ENCODE results near the gene ELK3. TPM values are rescaled to one million over a fixed set of nuclear protein-coding genes. Genes with fewer than 3 reads are reported as not detected.

ELK3 gene
- polyA plus RNA-seq, 3 donors: 12.1 to 14.9 (median 14.6) TPM

DNA sequence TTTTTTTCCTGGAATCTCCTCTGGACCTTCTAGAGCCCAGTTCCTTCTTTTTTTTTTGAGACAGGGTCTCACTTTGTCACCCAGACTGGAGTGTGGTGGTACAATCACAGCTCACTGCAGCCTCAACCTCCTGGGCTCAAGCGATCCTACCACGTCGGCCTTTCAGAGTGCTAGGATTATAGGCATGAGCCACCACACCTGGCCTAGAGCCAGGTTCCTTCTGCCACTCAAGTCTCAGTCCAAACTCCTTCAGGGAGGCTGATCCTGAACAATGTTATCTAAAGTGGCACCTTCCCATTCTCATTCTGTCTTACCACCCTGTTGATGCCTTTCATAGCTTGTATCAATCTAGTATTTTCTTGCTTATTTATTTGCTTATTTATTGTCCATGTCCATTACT lies 22.3 kb upstream of the ELK3 start:
- no peaks in the 10 kb centered on the region for H3K36me3 ChIP-seq (replicated peaks in 1 of 2; ENCODE audit: control insufficient read depth in 1 of 2, insufficient read depth in 2 of 2, low read length in 2 of 2)
- peaks cover 38% of the 10 kb centered on the region for H3K4me1 Mint-ChIP-seq
- intact Hi-C loops (cut with micrococcal nuclease): no loop called here
- H3K9me3 Mint-ChIP-seq: peaks cover 0 to 11% (median 4%) of the 10 kb centered on the region in 7 donors
- H3K4me3 ChIP-seq (replicated peaks in 1 of 3; ENCODE audit: low read depth in 2 of 3, low read length in 3 of 3): no peak overlapping the region
- no peak overlapping the region for H3K9ac ChIP-seq (ENCODE audit: insufficient read depth, low read length, poor library complexity, severe bottlenecking)
- H3K27ac ChIP-seq (ENCODE audit: low read depth in 1 of 2, low read length in 2 of 2): no peak overlapping the region
- peaks cover 0 to 3% of the 10 kb centered on the region in 2 donors for H3K36me3 Mint-ChIP-seq
- no peak for DNase-seq
- peaks cover 16 to 29% of the 10 kb centered on the region in 2 donors for H3K4me1 ChIP-seq (ENCODE audit: control insufficient read depth in 1 of 2, insufficient read depth in 2 of 2, low read length in 2 of 2)
- 96% methylated on average over 3 of the region's 3 CpGs for WGBS (ENCODE audit: insufficient coverage)
- no peaks in the 10 kb centered on the region for H3K27me3 ChIP-seq (ENCODE audit: control insufficient read depth in 2 of 2, insufficient read depth in 2 of 2, low read length in 2 of 2)
- H2AFZ ChIP-seq (ENCODE audit: insufficient read depth, low read depth, low read length, poor library complexity, severe bottlenecking): no peak overlapping the region
- no peaks in the 10 kb centered on the region for H3K79me2 ChIP-seq (ENCODE audit: insufficient read depth, low read length)
- H3K9me3 ChIP-seq (replicated peaks in 1 of 2; ENCODE audit: control insufficient read depth in 1 of 2, insufficient read depth in 1 of 2, low read length in 2 of 2): peaks cover 0 to 9% of the 10 kb centered on the region in 2 donors
- no peak overlapping the region for H3K27ac Mint-ChIP-seq
- no peak overlapping the region for H3K4me3 Mint-ChIP-seq
- peaks cover 2 to 6% (median 4%) of the 10 kb centered on the region in 3 donors for H3K27me3 Mint-ChIP-seq (ENCODE audit: low read depth in 3 of 3)
- TF ChIP-seq, protein P1, sequence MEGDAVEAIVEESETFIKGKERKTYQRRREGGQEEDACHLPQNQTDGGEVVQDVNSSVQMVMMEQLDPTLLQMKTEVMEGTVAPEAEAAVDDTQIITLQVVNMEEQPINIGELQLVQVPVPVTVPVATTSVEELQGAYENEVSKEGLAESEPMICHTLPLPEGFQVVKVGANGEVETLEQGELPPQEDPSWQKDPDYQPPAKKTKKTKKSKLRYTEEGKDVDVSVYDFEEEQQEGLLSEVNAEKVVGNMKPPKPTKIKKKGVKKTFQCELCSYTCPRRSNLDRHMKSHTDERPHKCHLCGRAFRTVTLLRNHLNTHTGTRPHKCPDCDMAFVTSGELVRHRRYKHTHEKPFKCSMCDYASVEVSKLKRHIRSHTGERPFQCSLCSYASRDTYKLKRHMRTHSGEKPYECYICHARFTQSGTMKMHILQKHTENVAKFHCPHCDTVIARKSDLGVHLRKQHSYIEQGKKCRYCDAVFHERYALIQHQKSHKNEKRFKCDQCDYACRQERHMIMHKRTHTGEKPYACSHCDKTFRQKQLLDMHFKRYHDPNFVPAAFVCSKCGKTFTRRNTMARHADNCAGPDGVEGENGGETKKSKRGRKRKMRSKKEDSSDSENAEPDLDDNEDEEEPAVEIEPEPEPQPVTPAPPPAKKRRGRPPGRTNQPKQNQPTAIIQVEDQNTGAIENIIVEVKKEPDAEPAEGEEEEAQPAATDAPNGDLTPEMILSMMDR (IDR thresholded peaks at IDR 0.05): no peak
- no peaks in the 10 kb centered on the region for H4K20me1 ChIP-seq (ENCODE audit: insufficient read depth, low read length)
- no peak overlapping the region for H3K4me2 ChIP-seq (replicated peaks; ENCODE audit: extremely low read depth, low read length, poor library complexity, severe bottlenecking)

DNA sequence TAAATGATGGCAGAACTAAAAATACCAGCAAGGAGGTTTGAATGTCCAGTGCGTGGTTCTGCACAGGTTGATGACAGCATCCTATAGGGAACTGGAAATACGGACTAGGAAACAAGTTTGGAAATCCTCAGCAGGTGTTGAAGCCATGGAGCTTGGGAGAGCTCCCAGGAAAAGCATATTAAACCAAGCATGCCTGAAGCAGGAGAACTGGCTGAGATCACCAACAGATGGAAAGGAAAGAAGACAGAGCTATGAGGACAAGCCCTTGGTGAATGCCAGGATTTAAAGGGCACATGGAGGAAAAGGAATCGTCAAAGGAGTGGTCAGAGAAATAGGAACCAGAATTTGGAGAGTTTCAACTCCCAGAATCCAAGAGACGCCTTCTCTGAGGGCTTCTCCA lies 21.2 kb upstream of the ELK3 start:
- Mint-ChIP-seq H3K9me3 (peaks cover 0 to 12% (median 6%) of the 10 kb centered on the region in 7 donors), H3K4me3 (no peak overlapping the region), H3K27me3 (ENCODE audit: low read depth in 3 of 3) (peaks cover 2 to 5% (median 4%) of the 10 kb centered on the region in 3 donors), H3K27ac (peak overlapping the region in 1 of 7 donors; percentile 19), H3K36me3 (peaks cover 0 to 3% of the 10 kb centered on the region in 2 donors), H3K4me1 (peaks cover 48% of the 10 kb centered on the region)
- H2AFZ ChIP-seq (ENCODE audit: insufficient read depth, low read depth, low read length, poor library complexity, severe bottlenecking): no peak overlapping the region
- peaks cover 0 to 9% of the 10 kb centered on the region in 2 donors for H3K9me3 ChIP-seq (replicated peaks in 1 of 2; ENCODE audit: control insufficient read depth in 1 of 2, insufficient read depth in 1 of 2, low read length in 2 of 2)
- DNase-seq: no peak
- H3K4me2 ChIP-seq (replicated peaks; ENCODE audit: extremely low read depth, low read length, poor library complexity, severe bottlenecking): no peak overlapping the region
- H3K4me1 ChIP-seq (ENCODE audit: control insufficient read depth in 1 of 2, insufficient read depth in 2 of 2, low read length in 2 of 2): peaks cover 26 to 40% of the 10 kb centered on the region in 2 donors
- no peaks in the 10 kb centered on the region for H4K20me1 ChIP-seq (ENCODE audit: insufficient read depth, low read length)
- H3K27ac ChIP-seq (ENCODE audit: low read depth in 1 of 2, low read length in 2 of 2): no peak overlapping the region
- no peaks in the 10 kb centered on the region for H3K79me2 ChIP-seq (ENCODE audit: insufficient read depth, low read length)
- no peaks in the 10 kb centered on the region for H3K27me3 ChIP-seq (ENCODE audit: control insufficient read depth in 2 of 2, insufficient read depth in 2 of 2, low read length in 2 of 2)
- no peak overlapping the region for H3K4me3 ChIP-seq (replicated peaks in 1 of 3; ENCODE audit: low read depth in 2 of 3, low read length in 3 of 3)
- TF ChIP-seq, protein P1 (IDR thresholded peaks at IDR 0.05): no peak
- intact Hi-C loops (cut with micrococcal nuclease): no loop called here
- 95% methylated on average over 2 of the region's 4 CpGs for WGBS (ENCODE audit: insufficient coverage)
- H3K36me3 ChIP-seq (replicated peaks in 1 of 2; ENCODE audit: control insufficient read depth in 1 of 2, insufficient read depth in 2 of 2, low read length in 2 of 2): no peaks in the 10 kb centered on the region
- no peak overlapping the region for H3K9ac ChIP-seq (ENCODE audit: insufficient read depth, low read length, poor library complexity, severe bottlenecking)

Measured in CD14-positive monocyte (primary cell).